Limb (tissue), 2 donors: ENCODE results near the gene BSG.

Source experiments
- DNase-seq, 2 donors: peaks; one replicate each; pipeline ENCODE4 v3.0.0-alpha.2; 2016; ENCODE audit errors: extremely low spot score in 2 of 2

Gene BSG

GRCh38 chr19:572140-572742, at the start of gene BSG:
TSS of gene BSG (plus strand) at chr19:572596. CDS start at chr19:572635, 39 bp downstream.
- DNase-seq, result peak; percentile 99

GRCh38 chr19:522726-523125, 49.7 kb upstream of the BSG start:
- no peak for DNase-seq

GRCh38 chr19:524062-524674, 48.2 kb upstream of the BSG start:
- DNase-seq, result no peak

- no peak for DNase-seq
Observed at GRCh38 chr19:525029-525428, 47.4 kb upstream of the BSG start.

GRCh38 chr19:525857-526419, 46.5 kb upstream of the BSG start:
- DNase-seq, result no peak

- DNase-seq, result no peak
Observed at GRCh38 chr19:530134-531008, 42.0 kb upstream of the BSG start.

GRCh38 chr19:531009-531752, 41.2 kb upstream of the BSG start:
- DNase-seq, result peak; percentile 90 to 96

- DNase-seq, result no peak
Observed at GRCh38 chr19:531753-532560, 40.4 kb upstream of the BSG start, which contains the start of gene CDC34. TSS of gene CDC34 (plus strand) at chr19:531760. CDS start at chr19:531932, 172 bp downstream.

- peak; percentile 49 to 70 for DNase-seq
Observed at GRCh38 chr19:532561-533363, 39.6 kb upstream of the BSG start.

- no peak for DNase-seq
Observed at GRCh38 chr19:533364-534058, 38.9 kb upstream of the BSG start.

GRCh38 chr19:534088-534487, 38.3 kb upstream of the BSG start:
- DNase-seq, result no peak

GRCh38 chr19:535017-535835, 37.2 kb upstream of the BSG start:
- DNase-seq, result no peak

GRCh38 chr19:536031-536880, 36.1 kb upstream of the BSG start:
- no peak for DNase-seq

- DNase-seq, result no peak
Observed at GRCh38 chr19:536881-537404, 35.5 kb upstream of the BSG start.

- DNase-seq, result no peak
Observed at GRCh38 chr19:538641-539428, 33.6 kb upstream of the BSG start.

- DNase-seq, result no peak
Observed at GRCh38 chr19:539429-540030, 32.9 kb upstream of the BSG start.
